Measurements from ENCODE around the gene VPS4A. TPM values are rescaled to one million over a fixed set of nuclear protein-coding genes. Genes with fewer than 3 reads are reported as not detected.

The VPS4A gene
- polyA plus RNA-seq, 1 of the 3 experiments (the other 2 are of a cell fraction): 20.8 TPM

- Histone ChIP-seq H3F3A (replicated peaks; ENCODE audit: insufficient read depth) (no peaks in the 10 kb centered on the region), H3K79me2 (ENCODE audit: insufficient read depth) (peaks cover 26% of the 10 kb centered on the region; the same call in 1 of the 2 replicates), H3K9ac (no peak overlapping the region), H3K4me2 (no peak overlapping the region), H3K36me3 (replicated peaks in 1 of 2; ENCODE audit: control insufficient read depth in 1 of 2, insufficient read depth in 2 of 2, low read length in 1 of 2) (peaks cover 51% of the 10 kb centered on the region in 2 experiments), H3K27me3 (ENCODE audit: insufficient read depth) (no peaks in the 10 kb centered on the region), H3K4me1 (ENCODE audit: control insufficient read depth in 1 of 2, insufficient read depth in 2 of 2, low read depth in 1 of 2, low read length in 1 of 2) (no peaks in the 10 kb centered on the region), H3K9me3 (no peaks in the 10 kb centered on the region), H3K4me3 (ENCODE audit: low read depth in 2 of 2, low read length in 1 of 2) (no peak overlapping the region), H4K20me1 (ENCODE audit: insufficient read depth) (no peaks in the 10 kb centered on the region), H2AFZ (ENCODE audit: low read depth) (no peak overlapping the region), H3K27ac (ENCODE audit: low read depth in 2 of 2, low read length in 1 of 2) (no peak overlapping the region), H3K9me2 (no peaks in the 10 kb centered on the region)
- TF ChIP-seq RFX5 (IDR thresholded peaks at IDR 0.05; ENCODE audit: low read length) (no peak), TAF1 (IDR thresholded peaks at IDR 0.05; ENCODE audit: borderline replicate concordance, low read depth, low read length) (no peak), EZH2phosphoT487 (IDR thresholded peaks at IDR 0.05; ENCODE audit: borderline replicate concordance, low read depth) (no peak), GABPA (IDR thresholded peaks at IDR 0.05; ENCODE audit: low read depth) (no peak), GATA2 (CRISPR knock-in tag; IDR thresholded peaks at IDR 0.05) (no peak), CTCF (IDR thresholded peaks at IDR 0.05) (no peak), REST (IDR thresholded peaks at IDR 0.05; ENCODE audit: low read depth, low read length) (no peak), RXRA (IDR thresholded peaks at IDR 0.05; ENCODE audit: borderline replicate concordance, low read depth) (no peak), FOXM1 (IDR thresholded peaks at IDR 0.05; ENCODE audit: low read depth) (no peak), JUND (IDR thresholded peaks at IDR 0.05) (no peak), CHD2 (IDR thresholded peaks at IDR 0.05; ENCODE audit: low read length, partially characterized antibody) (no peak), MEF2A (IDR thresholded peaks at IDR 0.05; ENCODE audit: borderline replicate concordance, low read depth) (no peak), NRF1 (IDR thresholded peaks at IDR 0.05; ENCODE audit: low read depth, low read length) (no peak), SMC3 (IDR thresholded peaks at IDR 0.05; ENCODE audit: low read depth, low read length) (no peak), YY1 (IDR thresholded peaks at IDR 0.05; ENCODE audit: low read depth) (no peak)
- TF ChIP-seq, protein P1, sequence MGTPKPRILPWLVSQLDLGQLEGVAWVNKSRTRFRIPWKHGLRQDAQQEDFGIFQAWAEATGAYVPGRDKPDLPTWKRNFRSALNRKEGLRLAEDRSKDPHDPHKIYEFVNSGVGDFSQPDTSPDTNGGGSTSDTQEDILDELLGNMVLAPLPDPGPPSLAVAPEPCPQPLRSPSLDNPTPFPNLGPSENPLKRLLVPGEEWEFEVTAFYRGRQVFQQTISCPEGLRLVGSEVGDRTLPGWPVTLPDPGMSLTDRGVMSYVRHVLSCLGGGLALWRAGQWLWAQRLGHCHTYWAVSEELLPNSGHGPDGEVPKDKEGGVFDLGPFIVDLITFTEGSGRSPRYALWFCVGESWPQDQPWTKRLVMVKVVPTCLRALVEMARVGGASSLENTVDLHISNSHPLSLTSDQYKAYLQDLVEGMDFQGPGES (IDR thresholded peaks at IDR 0.05; ENCODE audit: low read depth, low read length): no peak
- TF ChIP-seq, protein P2, sequence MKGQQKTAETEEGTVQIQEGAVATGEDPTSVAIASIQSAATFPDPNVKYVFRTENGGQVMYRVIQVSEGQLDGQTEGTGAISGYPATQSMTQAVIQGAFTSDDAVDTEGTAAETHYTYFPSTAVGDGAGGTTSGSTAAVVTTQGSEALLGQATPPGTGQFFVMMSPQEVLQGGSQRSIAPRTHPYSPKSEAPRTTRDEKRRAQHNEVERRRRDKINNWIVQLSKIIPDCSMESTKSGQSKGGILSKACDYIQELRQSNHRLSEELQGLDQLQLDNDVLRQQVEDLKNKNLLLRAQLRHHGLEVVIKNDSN (IDR thresholded peaks at IDR 0.05; ENCODE audit: borderline replicate concordance, low read depth): no peak
- 99% methylated on average over 4 of the region's 4 CpGs for WGBS (ENCODE audit: low lambda C conversion rate)
- ChIA-PET POLR2A (no interaction called here), CTCF (no interaction called here)
- DNase-seq: no peak
Measured at GRCh38 chr16:69368866-69369265, 57.7 kb downstream of the VPS4A start.
